Measurements from ENCODE around the gene MCIDAS. TPM values are rescaled to one million over a fixed set of nuclear protein-coding genes. Genes with fewer than 3 reads are reported as not detected.

Gene MCIDAS
- total RNA-seq, 1 experiment from 2014 or later: 2.9 TPM

GRCh38 chr5:55222092-55222984, 4.8 kb downstream of the MCIDAS start:
- no peaks in the 10 kb centered on the region for H3K36me3 ChIP-seq (ENCODE audit: control insufficient read depth, insufficient read depth, low read length)
- BruUV-seq (replicated peaks): no TSS peak
- ATAC-seq (no peak), DNase-seq (ENCODE audit: low read depth, low spot score) (no peak)
- H3K4me3 ChIP-seq (ENCODE audit: low read depth in 2 of 2, low read length in 2 of 2): no peak overlapping the region
- no peaks in the 10 kb centered on the region for H3K9me3 ChIP-seq (ENCODE audit: control insufficient read depth, insufficient read depth, low read depth, low read length)
- no peaks in the 10 kb centered on the region for H3K27me3 ChIP-seq (ENCODE audit: control insufficient read depth, insufficient read depth, low read length)
- CTCF ChIA-PET: no interaction called here
- TF ChIP-seq SIN3A (IDR thresholded peaks at IDR 0.05; ENCODE audit: borderline replicate concordance, insufficient read depth, low read depth, low read length) (no peak), POLR2AphosphoS5 (IDR thresholded peaks at IDR 0.05; ENCODE audit: low read depth, low read length) (no peak), CTCF (IDR thresholded peaks at IDR 0.05) (no peak), TCF7L2 (IDR thresholded peaks at IDR 0.05; ENCODE audit: low read depth, low read length) (no peak), REST (IDR thresholded peaks at IDR 0.05; ENCODE audit: insufficient read depth in 1 of 2, low read depth in 2 of 2, low read length in 1 of 2) (no peak)
- POLR2A ChIA-PET: no interaction called here
- H3K27ac ChIP-seq (ENCODE audit: low read length): no peak overlapping the region
- intact Hi-C loops (cut with micrococcal nuclease; ENCODE audit: unreplicated experiment): no loop called here
- peaks cover 4% of the 10 kb centered on the region for H3K4me1 ChIP-seq (ENCODE audit: control insufficient read depth, insufficient read depth, low read length)
- in situ Hi-C loops (cut with HindIII; ENCODE audit: low pct_unique_long_range_greater_than_20kb, low sequenced_read_pairs): no loop called here

GRCh38 chr5:55220433-55221185, 6.5 kb downstream of the MCIDAS start:
- ATAC-seq (no peak), DNase-seq (ENCODE audit: low read depth, low spot score) (no peak)
- Histone ChIP-seq H3K9me3 (ENCODE audit: control insufficient read depth, insufficient read depth, low read depth, low read length) (no peaks in the 10 kb centered on the region), H3K27me3 (ENCODE audit: control insufficient read depth, insufficient read depth, low read length) (no peaks in the 10 kb centered on the region), H3K27ac (ENCODE audit: low read length) (no peak overlapping the region), H3K36me3 (ENCODE audit: control insufficient read depth, insufficient read depth, low read length) (no peaks in the 10 kb centered on the region), H3K4me1 (ENCODE audit: control insufficient read depth, insufficient read depth, low read length) (no peaks in the 10 kb centered on the region), H3K4me3 (ENCODE audit: low read depth in 2 of 2, low read length in 2 of 2) (no peak overlapping the region)
- intact Hi-C loops (cut with micrococcal nuclease; ENCODE audit: unreplicated experiment): no loop called here
- POLR2A ChIA-PET: no interaction called here
- in situ Hi-C loops (cut with HindIII; ENCODE audit: low pct_unique_long_range_greater_than_20kb, low sequenced_read_pairs): no loop called here
- TF ChIP-seq TCF7L2 (IDR thresholded peaks at IDR 0.05; ENCODE audit: low read depth, low read length) (no peak), SIN3A (IDR thresholded peaks at IDR 0.05; ENCODE audit: borderline replicate concordance, insufficient read depth, low read depth, low read length) (no peak), REST (IDR thresholded peaks at IDR 0.05; ENCODE audit: insufficient read depth in 1 of 2, low read depth in 2 of 2, low read length in 1 of 2) (no peak), POLR2AphosphoS5 (IDR thresholded peaks at IDR 0.05; ENCODE audit: low read depth, low read length) (no peak), CTCF (IDR thresholded peaks at IDR 0.05) (no peak)
- no TSS peak for BruUV-seq (replicated peaks)
- CTCF ChIA-PET: no interaction called here

Measured in Panc1 (cell line).